BJ (cell line): ENCODE results near the gene SLC23A2. TPM values are rescaled to one million over a fixed set of nuclear protein-coding genes. Genes with fewer than 3 reads are reported as not detected.
"Not testable (repeated sequence)": the region's sequence is repeated elsewhere in the genome, so short reads cannot be mapped to it uniquely, and the experiment has no call there.

ENCODE experiments used
- CTCF ChIA-PET: fragments of 350-600 bp; formaldehyde crosslinking; extraction: SDS; loops from one replicate; lab custom pipeline; 2021; ENCODE audit warnings: antibody characterized with exemption, inconsistent platforms; lab: Yijun Ruan, JAX
- POLR2A ChIA-PET: fragments of 300-600 bp; sonication (Branson Sonifier 250); formaldehyde crosslinking; extraction: SDS; loops from one replicate; lab custom pipeline; 2021; ENCODE audit warnings: antibody characterized with exemption; lab: Charles Lee
- DNase-seq: peaks from one replicate; pipeline ENCODE4 v3.0.0-alpha.2; 2011; ENCODE audit warnings: low read depth
- H3K27me3 ChIP-seq: 2 replicates; pipeline ENCODE4 v1.6.0; 2011; ENCODE audit warnings: low read length; ENCODE audit not compliant: control insufficient read depth, insufficient read depth
- H3K36me3 ChIP-seq: 2 replicates; pipeline ENCODE4 v1.5.1; 2011; ENCODE audit warnings: low read length; ENCODE audit not compliant: control insufficient read depth, insufficient read depth
- H3K4me3 ChIP-seq: 2 replicates; pipeline ENCODE4 v1.5.1; 2011; ENCODE audit warnings: low read depth, mild to moderate bottlenecking, control low read depth, low read length
- CTCF ChIP-seq: IDR thresholded peaks from 2 replicates; pipeline ENCODE4 v1.5.1; 2011; ENCODE audit warnings: low read depth, mild to moderate bottlenecking, control low read depth, inconsistent platforms, low read length, moderate library complexity; ENCODE audit not compliant: insufficient read depth
- polyA plus RNA-seq: library from polyadenylated mRNA; depleted of rRNA; stranded (reverse); fragments of >200 nt; gene quantifications from 2 replicates; pipeline ENCODE4 v1.2.3, GENCODE V29; 2011

The SLC23A2 gene
- polyA plus RNA-seq, 1 experiment, result 11.2 TPM

- Histone ChIP-seq H3K4me3 (no peak overlapping the region), H3K27me3 (no peaks in the 10 kb centered on the region; the same call in 1 of the 2 replicates), H3K36me3 (no peaks in the 10 kb centered on the region)
- ChIA-PET POLR2A (no interaction called here), CTCF (interaction anchor here (1.0 to 1.2 kb wide), 2 partner anchors 32 to 66 kb away, joined by 3 read pairs; no protein-coding TSS in a partner anchor)
- TF ChIP-seq CTCF, result no peak
- peak; percentile 3 for DNase-seq
Measured at GRCh38 chr20:5033566-5033965, 32.3 kb upstream of the SLC23A2 start.

DNA sequence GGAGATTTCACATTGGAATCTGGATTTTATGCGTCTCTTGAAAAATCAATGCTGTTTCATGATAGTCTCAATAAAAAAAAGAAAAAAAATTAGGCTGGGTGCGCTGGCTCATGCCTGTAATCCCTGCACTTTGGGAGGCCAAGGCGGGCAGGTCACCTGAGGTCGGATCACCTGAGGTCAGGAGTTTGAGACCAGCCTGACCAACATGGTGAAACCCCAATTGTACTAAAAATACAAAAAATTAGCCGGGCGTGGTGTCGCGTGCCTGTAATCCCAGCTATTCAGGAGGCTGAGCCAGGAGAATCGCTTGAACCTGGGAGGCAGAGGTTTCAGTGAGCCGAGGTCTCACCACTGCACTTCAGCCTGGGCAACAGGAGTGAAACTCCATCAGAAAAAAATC is 30.4 kb upstream of the SLC23A2 start:
- H3K4me3 ChIP-seq, DNase-seq, H3K36me3 ChIP-seq, CTCF ChIA-PET, H3K27me3 ChIP-seq, POLR2A ChIA-PET: not testable (repeated sequence)

- DNase-seq, result no peak
- CTCF ChIA-PET, result no interaction called here
Measured at GRCh38 chr20:5031206-5031557, 29.9 kb upstream of the SLC23A2 start.

GRCh38 chr20:5030348-5031205 is 29.3 kb upstream of the SLC23A2 start:
- no peaks in the 10 kb centered on the region; the same call in 1 of the 2 replicates for H3K27me3 ChIP-seq
- DNase-seq, result no peak
- ChIA-PET POLR2A (no interaction called here), CTCF (no interaction called here)
- no peaks in the 10 kb centered on the region for H3K36me3 ChIP-seq
- no peak overlapping the region for H3K4me3 ChIP-seq
- TF ChIP-seq CTCF, result no peak

More at GRCh38 chr20:5031206-5031557, 29.9 kb upstream of the SLC23A2 start:
- Histone ChIP-seq H3K36me3 (no peaks in the 10 kb centered on the region), H3K27me3 (no peaks in the 10 kb centered on the region; the same call in 1 of the 2 replicates), H3K4me3 (no peak overlapping the region)
- POLR2A ChIA-PET, result no interaction called here
- no peak for TF ChIP-seq CTCF

DNA sequence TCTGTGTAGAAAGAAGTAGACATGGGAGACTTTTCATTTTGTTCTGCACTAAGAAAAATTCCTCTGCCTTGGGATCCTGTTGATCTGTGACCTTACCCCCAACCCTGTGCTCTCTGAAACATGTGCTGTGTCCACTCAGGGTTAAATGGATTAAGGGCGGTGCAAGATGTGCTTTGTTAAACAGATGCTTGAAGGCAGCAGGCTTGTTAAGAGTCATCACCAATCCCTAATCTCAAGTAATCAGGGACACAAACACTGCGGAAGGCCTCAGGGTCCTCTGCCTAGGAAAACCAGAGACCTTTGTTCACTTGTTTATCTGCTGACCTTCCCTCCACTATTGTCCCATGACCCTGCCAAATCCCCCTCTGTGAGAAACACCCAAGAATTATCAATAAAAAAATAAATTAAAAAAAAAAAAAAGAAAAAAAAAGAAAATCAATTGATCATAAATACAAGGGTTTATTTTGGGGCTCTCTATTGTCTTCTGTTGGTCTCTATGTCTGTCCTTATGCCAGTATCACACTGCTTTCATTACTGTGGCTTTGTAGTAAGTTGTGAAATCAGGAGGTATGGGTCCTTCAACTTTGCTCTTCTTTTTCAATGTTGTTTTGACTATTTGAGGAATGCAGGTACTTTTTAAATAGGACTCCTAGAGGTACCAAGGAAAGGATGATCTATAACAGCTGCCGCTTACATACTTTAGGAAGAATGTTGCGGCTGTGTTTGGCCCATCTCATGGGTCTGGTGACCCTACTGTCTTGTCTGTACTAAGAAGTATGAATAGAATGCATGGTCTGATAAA is 27.1 kb upstream of the SLC23A2 start:
- H3K4me3 ChIP-seq, DNase-seq, H3K36me3 ChIP-seq, CTCF ChIA-PET, POLR2A ChIA-PET, H3K27me3 ChIP-seq: not testable (repeated sequence)

DNA sequence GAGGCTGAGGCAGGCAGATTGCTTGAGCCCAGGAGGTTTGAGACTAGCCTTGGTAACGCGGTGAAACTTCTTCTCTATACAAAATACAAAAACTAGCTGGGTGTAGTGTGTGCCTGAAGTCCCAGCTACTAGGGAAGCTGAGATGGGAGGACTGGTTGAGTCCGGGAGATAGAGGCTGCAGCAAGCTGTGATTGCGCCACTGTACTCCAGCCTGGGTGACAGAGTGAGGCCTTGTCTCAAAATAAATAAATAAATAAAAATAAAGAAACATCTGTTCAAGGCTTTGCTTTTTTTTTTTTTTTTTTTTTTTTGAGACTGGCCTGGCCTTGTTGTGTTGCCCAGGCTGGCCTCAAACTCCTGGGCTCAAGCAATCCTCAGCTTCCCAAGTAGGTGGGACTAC is 23.7 kb upstream of the SLC23A2 start:
- H3K4me3 ChIP-seq, result no peak overlapping the region
- no peak for TF ChIP-seq CTCF
- no peaks in the 10 kb centered on the region; the same call in 1 of the 2 replicates for H3K27me3 ChIP-seq
- POLR2A ChIA-PET, result no interaction called here
- CTCF ChIA-PET, result no interaction called here
- no peaks in the 10 kb centered on the region for H3K36me3 ChIP-seq
- DNase-seq, result no peak
